SK-N-SH (cell line): ENCODE measurements around the gene WRNIP1.

ENCODE experiments used
- CTCF ChIP-seq: fragments of 200-600 bp; sonication (generic); IDR thresholded peaks from 2 replicates; pipeline ENCODE4 v1.6.1; 2017; ENCODE audit warnings: antibody characterized with exemption, mild to moderate bottlenecking, moderate library complexity
- EP300 ChIP-seq, 2 experiments: IDR thresholded peaks; 2 replicates each; pipeline versions ENCODE4 v1.4.0 to v1.6.1; 2012; ENCODE audit warnings: borderline replicate concordance in 1 of 2, low read depth in 1 of 2, low read length in 1 of 2
- MEF2A ChIP-seq: IDR thresholded peaks from 2 replicates; pipeline ENCODE4 v1.4.0; 2012; ENCODE audit warnings: low read depth, borderline replicate concordance
- NRF1 ChIP-seq: IDR thresholded peaks from 2 replicates; pipeline ENCODE4 v1.6.1; 2012; ENCODE audit warnings: low read depth, mild to moderate bottlenecking, low read length
- POLR2AphosphoS5 ChIP-seq: IDR thresholded peaks from 2 replicates; pipeline ENCODE4 v1.6.1; 2012; ENCODE audit warnings: low read depth, low read length
- RFX5 ChIP-seq: IDR thresholded peaks from 2 replicates; pipeline ENCODE4 v1.6.1; 2012; ENCODE audit warnings: mild to moderate bottlenecking, improper control_type of control experiment, low read length
- SIN3A ChIP-seq: IDR thresholded peaks from 2 replicates; pipeline ENCODE4 v1.6.1; 2012; ENCODE audit warnings: low read depth, mild to moderate bottlenecking, low read length, moderate library complexity, borderline replicate concordance
- TCF12 ChIP-seq: IDR thresholded peaks from 2 replicates; pipeline ENCODE4 v1.4.0; 2012
- TF ChIP-seq, protein P1 (sequence below): IDR thresholded peaks from 2 replicates; pipeline ENCODE4 v1.4.0; 2012; ENCODE audit warnings: low read depth, borderline replicate concordance
- TF ChIP-seq, protein P2 (sequence below): fragments of 150-350 bp; IDR thresholded peaks from 2 replicates; pipeline ENCODE4 v1.6.1; 2016; ENCODE audit warnings: mild to moderate bottlenecking, low read depth, low read length
- TF ChIP-seq, protein P3 (sequence below): IDR thresholded peaks from 2 replicates; pipeline ENCODE4; 2012

DNA sequence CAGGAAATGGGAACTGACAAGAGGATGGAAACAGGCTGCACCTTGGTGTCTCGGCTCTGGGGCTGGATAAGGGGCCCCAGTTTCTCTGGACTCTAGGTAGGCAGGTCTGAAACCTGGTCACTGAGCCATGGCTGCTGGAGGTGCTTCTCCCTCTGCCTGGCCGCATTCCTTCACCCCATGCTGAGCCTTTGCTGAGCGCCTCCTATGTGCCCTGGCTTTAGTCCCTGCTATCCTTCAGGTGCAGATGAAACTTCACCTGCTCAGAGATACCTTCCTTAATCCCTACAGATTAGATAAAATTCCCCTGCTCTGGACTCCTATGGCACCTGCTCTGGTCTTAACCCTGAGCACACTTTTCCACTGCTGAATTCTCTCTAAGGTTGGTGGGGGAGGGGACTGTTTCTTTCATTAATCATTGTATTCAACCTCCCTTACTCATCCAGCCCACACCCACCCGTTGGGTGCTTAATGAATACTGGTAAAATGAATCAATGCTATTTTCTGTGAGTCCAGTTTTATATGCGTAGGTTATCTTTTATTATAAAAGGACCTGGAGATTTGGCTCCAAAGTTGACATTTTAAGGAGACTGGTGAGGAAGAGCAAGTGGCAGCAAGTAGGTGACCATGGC is 33.8 kb upstream of the WRNIP1 start:
- no peak for TF ChIP-seq MEF2A
- no peak for TF ChIP-seq CTCF
- TF ChIP-seq EP300 (IDR thresholded peaks at IDR 0.05; ENCODE audit: borderline replicate concordance in 1 of 2, low read depth in 1 of 2, low read length in 1 of 2) = no peak
- TF ChIP-seq RFX5 = no peak
- TF ChIP-seq, protein P1, sequence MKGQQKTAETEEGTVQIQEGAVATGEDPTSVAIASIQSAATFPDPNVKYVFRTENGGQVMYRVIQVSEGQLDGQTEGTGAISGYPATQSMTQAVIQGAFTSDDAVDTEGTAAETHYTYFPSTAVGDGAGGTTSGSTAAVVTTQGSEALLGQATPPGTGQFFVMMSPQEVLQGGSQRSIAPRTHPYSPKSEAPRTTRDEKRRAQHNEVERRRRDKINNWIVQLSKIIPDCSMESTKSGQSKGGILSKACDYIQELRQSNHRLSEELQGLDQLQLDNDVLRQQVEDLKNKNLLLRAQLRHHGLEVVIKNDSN = no peak
- TF ChIP-seq SIN3A = no peak
- no peak for TF ChIP-seq POLR2AphosphoS5
- TF ChIP-seq NRF1 = no peak
- TF ChIP-seq, protein P2, sequence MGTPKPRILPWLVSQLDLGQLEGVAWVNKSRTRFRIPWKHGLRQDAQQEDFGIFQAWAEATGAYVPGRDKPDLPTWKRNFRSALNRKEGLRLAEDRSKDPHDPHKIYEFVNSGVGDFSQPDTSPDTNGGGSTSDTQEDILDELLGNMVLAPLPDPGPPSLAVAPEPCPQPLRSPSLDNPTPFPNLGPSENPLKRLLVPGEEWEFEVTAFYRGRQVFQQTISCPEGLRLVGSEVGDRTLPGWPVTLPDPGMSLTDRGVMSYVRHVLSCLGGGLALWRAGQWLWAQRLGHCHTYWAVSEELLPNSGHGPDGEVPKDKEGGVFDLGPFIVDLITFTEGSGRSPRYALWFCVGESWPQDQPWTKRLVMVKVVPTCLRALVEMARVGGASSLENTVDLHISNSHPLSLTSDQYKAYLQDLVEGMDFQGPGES = no peak
- no peak for TF ChIP-seq TCF12
- TF ChIP-seq, protein P3, sequence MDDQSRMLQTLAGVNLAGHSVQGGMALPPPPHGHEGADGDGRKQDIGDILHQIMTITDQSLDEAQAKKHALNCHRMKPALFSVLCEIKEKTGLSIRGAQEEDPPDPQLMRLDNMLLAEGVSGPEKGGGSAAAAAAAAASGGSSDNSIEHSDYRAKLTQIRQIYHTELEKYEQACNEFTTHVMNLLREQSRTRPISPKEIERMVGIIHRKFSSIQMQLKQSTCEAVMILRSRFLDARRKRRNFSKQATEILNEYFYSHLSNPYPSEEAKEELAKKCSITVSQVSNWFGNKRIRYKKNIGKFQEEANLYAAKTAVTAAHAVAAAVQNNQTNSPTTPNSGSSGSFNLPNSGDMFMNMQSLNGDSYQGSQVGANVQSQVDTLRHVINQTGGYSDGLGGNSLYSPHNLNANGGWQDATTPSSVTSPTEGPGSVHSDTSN = no peak
